Suppressor macrophage treated with lipopolysaccharide for 4 hours (primary cell): ENCODE results near the gene ENDOG.

Experiments used
- DNase-seq: peaks from one replicate; pipeline ENCODE4 v3.0.0-alpha.2; 2020

Gene ENDOG

GRCh38 chr9:128802482-128802881, 15.8 kb upstream of the ENDOG start:
- DNase-seq = no peak

DNA sequence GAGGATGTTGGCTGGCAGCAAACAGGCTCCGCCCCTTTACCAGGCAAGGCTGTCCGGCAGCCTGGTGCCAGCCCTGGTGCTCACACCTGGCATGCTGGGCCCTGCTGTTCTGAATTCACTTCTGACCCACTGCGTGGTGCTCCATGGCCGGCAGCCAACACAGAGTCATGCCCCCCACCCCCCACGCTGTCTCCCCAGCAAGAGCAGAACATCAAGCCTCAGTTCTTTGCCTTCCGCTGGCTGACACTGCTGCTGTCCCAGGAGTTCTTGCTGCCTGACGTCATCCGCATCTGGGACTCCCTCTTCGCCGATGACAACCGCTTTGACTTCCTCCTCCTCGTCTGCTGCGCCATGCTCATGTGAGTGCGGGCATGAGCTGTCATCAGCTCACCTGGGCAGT, 12.6 kb upstream of the ENDOG start:
- no peak for DNase-seq

DNA sequence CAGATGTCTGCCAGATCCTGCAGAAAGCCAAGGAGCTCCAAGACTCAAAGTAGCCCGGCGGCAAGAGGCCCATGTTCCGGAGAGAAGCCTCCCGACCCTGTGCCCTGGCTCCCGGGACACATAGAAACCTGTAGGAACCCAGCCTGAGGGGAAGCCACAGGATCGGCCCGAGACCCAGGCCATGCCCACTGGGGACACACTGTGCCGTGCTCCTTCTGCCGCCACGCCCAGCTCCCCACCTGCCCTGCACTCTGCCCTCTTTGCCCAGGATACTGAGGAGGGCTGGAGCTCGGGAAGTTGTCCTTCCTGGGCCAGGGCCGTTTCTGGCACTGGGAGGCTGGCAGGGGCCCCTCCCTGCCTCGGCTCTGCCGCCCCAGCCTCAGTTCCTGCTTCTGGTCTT, 10.5 kb upstream of the ENDOG start:
- no peak for DNase-seq

DNA sequence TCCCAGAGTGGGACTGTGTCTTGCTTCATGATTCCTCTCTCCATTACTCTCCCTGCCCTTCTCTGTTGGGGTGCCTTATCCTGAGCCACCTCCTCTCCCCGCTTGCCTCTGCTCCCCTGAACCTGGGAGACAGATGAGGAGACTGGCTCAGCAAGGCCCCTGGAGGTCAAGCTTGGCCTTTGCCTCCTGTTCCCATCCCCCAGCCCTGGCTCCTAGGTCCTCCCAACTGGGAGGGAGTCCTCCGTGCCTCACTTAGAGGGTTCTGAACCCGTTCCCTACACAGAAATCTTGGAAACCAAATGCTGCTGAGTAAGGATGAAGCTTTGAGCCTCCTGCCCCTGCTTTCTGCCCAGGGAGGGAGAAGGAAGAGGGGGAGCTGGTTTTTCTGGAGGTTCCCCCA, 9.8 kb upstream of the ENDOG start:
- no peak for DNase-seq

DNA sequence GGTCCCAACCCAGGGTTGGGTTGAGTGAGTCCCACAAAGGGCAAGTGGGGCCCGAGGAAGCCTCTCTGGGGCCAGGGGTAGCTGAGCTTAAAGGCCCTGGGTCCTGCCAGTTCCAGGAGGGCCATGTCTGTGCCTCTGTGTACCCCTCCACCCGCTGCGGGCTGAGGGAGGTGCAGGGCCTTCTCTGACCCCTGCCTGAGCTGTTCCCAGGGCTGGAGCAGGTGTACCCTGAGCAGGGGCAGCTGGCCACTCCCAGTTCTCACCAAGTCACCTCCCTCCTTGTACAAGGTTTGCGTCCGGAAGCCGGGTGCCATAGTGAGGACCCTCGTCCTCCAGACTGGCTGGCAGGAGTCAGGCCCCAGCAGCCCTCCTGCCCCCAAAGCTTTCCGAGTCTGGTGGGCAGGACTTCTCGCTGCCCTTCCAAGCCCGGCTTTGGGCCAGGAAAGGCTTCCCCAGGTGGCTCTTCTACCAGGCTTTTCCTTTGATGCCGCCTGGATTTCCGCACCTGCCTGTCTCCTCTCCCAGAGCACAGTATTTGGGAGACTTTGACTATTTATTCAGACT, 9.2 kb upstream of the ENDOG start:
- DNase-seq = no peak

- DNase-seq = no peak
These were observed 8.5 kb upstream of the ENDOG start for GRCh38 chr9:128809831-128810230.

DNA sequence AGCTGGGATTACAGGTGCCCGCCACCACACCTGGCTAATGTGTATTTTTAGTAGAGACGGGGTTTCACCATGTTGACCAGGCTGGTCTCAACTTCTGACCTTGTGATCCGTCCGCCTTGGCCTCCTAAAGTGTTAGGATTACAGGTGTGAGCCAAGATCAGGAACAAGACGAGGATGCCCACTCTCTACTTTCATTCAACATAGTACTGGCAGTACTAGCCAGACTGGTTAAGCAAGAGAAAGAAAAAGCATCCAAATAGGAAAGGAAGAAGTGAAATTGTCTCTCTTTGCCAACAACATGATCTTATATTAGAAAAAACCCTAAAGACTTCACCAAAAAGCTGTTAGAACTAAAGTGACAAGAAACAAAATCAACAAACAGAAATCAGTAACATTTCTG, 7.4 kb upstream of the ENDOG start:
- no peak for DNase-seq

DNA sequence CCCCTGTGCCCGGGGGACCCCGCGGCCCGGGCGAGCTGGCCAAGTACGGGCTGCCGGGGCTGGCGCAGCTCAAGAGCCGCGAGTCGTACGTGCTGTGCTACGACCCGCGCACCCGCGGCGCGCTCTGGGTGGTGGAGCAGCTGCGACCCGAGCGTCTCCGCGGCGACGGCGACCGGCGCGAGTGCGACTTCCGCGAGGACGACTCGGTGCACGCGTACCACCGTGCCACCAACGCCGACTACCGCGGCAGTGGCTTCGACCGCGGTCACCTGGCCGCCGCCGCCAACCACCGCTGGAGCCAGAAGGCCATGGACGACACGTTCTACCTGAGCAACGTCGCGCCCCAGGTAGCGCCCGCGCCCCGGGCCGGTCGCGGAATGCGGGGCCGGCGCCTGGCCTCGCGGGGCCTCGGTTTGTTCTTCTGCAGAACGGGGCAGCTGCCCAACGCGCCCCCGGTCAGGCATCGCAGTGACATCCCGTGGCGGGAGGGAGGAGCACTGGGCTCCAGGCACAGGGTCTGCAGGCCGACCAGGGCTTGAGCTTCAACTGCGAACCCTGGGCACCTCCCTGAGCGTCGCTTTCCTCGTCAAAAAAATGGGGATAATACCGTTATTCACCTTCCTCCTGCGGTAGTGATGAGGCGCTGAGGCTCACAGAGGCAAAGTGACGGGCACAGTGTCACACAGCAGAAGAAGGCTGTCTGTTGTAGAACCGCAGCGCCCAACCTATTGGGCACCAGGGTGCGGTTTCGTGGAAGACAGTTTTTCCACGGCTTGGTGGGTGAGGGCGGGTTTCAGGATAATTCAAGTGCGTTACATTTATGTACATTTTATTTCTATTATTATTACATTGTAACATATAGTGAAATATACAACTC, 777 bp downstream of the ENDOG start:
- peak; percentile 26 for DNase-seq

GRCh38 chr9:128819716-128820664, 1.7 kb downstream of the ENDOG start:
- DNase-seq = no peak

DNA sequence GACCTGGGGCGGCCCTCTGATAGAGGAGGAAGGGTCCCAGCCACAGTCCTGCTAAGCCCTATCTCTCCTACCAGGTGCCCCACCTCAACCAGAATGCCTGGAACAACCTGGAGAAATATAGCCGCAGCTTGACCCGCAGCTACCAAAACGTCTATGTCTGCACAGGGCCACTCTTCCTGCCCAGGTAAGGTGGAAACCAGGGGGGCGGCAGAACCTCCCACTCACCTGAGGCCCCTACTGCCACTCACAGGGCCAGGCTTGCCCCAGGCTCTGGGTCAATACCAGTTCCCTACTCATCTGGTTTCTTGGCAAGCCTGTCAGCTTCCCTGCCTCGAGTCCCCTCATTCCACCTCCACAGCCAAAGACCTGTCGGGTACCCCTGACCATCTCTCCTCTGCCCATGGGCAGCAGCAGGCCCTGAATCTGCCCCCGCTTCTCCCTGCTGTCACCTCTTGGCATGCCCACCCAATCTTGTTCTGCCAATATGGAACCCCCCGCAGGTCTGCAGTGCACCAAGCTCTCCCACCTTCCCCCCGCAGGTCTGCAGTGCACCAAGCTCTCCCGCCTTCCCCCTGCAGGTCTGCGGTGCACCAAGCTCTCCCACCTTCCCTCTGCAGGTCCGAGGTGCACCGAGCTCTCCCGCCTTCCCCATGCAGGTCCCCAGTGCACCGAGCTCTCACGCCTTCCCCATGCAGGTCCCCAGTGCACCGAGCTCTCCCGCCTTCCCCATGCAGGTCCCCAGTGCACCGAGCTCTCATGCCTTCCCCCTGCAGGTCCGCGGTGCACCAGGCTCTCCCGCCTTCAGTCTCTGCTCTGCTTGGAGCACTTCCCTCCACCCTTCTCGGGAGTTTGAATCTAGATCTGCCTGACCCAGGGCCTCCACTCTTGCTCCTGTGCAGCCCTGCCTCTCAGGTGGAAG, 2.6 kb downstream of the ENDOG start:
- DNase-seq = no peak

DNA sequence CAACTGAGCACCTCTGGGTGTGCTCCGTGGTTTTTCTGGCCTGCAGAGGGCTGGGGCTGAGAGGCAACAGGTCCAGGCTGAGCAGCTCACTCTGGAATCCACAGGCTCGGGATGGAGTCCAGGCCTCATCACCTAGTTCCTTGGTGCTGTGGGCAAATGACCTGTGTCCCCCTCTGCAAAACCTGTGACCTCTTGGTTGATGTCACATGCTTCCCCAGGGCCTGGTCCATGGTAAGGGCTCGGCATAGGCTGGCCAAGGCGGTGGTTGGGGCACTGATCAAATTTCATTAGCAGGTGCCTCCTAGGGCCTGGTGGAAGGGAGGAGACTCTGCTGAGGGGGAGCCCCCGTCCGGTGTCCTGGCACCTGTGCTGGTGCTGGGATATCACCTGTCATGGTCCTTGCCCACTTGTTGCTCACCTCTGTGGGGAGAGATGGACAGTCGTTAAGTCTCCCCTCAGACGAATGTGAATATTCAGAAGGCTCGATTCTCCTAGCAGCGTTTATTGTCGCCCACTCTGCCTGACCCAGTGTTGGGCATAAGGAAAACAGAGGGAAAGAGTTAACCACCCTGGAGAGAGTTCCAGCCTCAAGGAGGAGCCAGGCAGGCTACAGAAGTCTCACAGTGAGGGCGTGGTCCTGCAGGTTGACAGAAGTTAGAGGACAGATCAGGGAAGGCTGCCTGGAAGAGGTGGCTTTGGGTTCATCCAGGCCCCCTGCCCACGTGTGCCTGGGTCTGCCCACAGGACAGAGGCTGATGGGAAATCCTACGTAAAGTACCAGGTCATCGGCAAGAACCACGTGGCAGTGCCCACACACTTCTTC, 3.5 kb downstream of the ENDOG start:
- no peak for DNase-seq

DNA sequence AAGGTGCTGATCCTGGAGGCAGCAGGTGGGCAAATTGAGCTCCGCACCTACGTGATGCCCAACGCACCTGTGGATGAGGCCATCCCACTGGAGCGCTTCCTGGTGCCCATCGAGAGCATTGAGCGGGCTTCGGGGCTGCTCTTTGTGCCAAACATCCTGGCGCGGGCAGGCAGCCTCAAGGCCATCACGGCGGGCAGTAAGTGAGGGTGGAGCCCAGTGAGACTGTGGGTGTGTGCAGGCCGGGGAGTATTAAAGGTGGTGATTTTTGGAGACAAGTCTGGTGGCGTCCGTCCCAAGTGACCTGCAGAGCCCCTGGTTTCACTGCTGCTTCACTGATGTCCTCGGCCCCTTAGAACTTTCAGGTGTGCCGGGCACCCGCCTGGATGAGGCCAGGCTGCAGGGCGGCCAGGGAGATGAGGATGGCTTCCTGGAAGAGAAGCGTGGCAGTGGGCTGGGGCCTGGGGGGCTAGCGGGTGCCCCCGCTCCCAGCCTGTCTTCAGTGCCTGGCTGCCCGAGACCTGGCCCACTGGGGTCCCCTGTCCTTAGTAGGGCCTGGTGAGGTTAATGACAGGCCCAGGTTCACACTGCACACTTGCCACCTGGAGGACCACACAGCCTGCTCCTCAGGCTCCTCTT, 4.2 kb downstream of the ENDOG start:
- DNase-seq = no peak

- DNase-seq = no peak
These were observed 5.1 kb downstream of the ENDOG start for GRCh38 chr9:128823362-128823902.

GRCh38 chr9:128823903-128824406, 5.7 kb downstream of the ENDOG start:
- no peak for DNase-seq

DNA sequence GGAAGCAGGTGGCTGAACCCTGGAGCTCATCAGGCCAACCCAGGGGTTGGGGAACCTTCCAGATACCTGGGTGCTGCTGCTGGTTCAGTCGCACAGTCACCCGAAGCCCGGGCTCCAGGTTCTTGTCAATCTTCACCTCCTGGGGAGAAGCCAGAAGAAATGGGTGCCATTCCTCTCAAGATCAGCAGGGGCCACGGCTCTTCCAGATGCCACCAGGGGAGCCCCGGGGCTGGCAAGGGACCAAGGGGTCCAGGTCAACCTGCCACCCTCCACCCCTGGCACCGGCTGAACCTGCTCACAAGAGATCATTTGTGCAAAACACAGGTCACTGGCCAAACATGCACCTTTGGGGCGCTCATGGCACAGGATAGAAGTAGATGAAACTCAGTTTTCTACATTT, 6.6 kb downstream of the ENDOG start:
- DNase-seq = no peak

- DNase-seq = no peak
These were observed 7.8 kb downstream of the ENDOG start for GRCh38 chr9:128825923-128826700.

DNA sequence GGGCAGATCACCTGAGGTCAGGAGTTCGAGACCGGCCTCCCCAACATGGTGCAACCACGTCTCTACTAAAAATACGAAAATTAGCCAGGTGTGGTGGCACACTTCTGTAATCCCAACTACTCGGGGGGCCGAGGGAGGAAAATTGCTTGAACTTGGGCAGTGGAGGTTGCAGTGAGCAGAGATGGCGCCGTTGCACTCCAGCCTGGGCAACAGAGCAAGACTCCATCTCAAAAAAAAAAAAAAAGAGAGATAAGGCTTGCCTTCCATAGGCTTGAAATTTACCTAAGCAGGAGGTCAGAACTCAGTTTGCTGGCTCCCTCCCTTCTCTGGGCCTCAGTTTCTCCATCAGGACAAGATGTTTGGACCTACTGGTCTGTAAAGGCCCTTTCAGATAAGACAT, 10.0 kb downstream of the ENDOG start:
- no peak for DNase-seq

DNA sequence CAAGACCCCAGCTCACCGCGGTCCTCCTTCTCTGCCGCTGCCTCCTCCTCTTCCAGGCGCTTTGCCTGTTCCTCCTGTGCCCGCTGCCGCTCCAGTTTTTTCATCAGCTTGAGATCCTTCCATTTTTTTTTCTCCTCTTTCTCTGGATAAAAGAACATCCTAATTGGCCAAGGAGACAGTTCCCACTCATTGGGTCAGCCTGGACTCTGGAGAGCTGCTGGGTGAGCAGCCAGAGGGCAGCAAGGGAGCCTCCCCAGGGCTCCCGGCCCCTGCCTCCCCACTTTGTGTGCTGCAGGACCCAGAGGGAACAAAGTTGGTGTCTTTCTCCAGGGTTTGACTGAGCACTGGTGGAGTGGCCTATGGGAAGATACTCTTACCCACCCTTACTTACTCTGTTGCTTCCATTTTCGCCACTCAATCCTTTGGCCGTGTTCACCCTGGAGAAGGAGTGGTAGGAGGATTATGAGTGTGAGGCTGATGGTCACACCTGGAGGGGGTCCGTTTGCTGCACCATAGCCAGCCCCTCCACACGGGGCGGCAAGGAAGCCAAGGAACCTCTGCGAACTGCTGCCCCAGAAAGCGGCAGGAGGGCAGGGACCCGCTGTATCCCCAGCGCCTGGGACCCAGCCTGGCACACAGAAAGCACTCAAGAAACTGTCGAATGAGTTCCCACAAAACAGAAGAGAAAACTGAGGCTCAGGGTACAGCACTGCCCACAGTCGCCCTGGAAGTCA, 10.6 kb downstream of the ENDOG start:
- no peak for DNase-seq
